ENCODE results near the gene TRAPPC2L. TPM values are rescaled to one million over a fixed set of nuclear protein-coding genes. Genes with fewer than 3 reads are reported as not detected.

The TRAPPC2L gene
- total and polyA plus RNA-seq, 10 of the 15 experiments (the other 5 are each of a cell fraction or from before 2014, with no cell fraction given): 56.3 to 363 (median 118) TPM

GRCh38 chr16:88822281-88823040, 34.5 kb upstream of the TRAPPC2L start:
- RAD21 ChIA-PET (ENCODE audit: unreplicated experiment): no interaction called here
- 65% methylated on average over 24 of the region's 24 CpGs for WGBS (ENCODE audit: insufficient coverage, insufficient replicate concordance, low lambda C conversion rate, missing lambda C conversion rate)
- CTCF ChIA-PET: no interaction called here
- no peak for ATAC-seq
- H4K20me1 ChIP-seq (ENCODE audit: control insufficient read depth, insufficient read depth): no peaks in the 10 kb centered on the region
- in situ Hi-C loops (cut with MboI) (loop anchor here (5.0 kb wide), 1 partner anchor 345 kb away; no protein-coding TSS in a partner anchor), intact Hi-C loops (cut with micrococcal nuclease; ENCODE audit: unreplicated experiment) (no loop called here)
- no peak overlapping the region for H3K9ac ChIP-seq (ENCODE audit: control insufficient read depth, insufficient read depth, low read length)
- no peaks in the 10 kb centered on the region for H3K27me3 ChIP-seq (replicated peaks in 1 of 2; ENCODE audit: control insufficient read depth in 2 of 2, insufficient read depth in 2 of 2, low read length in 1 of 2)
- H3K4me3 ChIP-seq: no peak overlapping the region
- H2AFZ ChIP-seq (ENCODE audit: control insufficient read depth, low read depth, low read length): no peak overlapping the region
- no peaks in the 10 kb centered on the region for H3K79me2 ChIP-seq (ENCODE audit: control insufficient read depth, insufficient read depth, low read length)
- H3K9me3 ChIP-seq (replicated peaks; ENCODE audit: control insufficient read depth, insufficient read depth, low read length): no peaks in the 10 kb centered on the region
- H3K4me1 ChIP-seq (ENCODE audit: control insufficient read depth, insufficient read depth, low read length): no peaks in the 10 kb centered on the region
- no peak for FAIRE-seq
- BruUV-seq (replicated peaks): no TSS peak
- POLR2A ChIA-PET: no interaction called here
- SMC1A ChIA-PET (ENCODE audit: uncharacterized antibody, unreplicated experiment): no interaction called here
- TF ChIP-seq, protein P1, sequence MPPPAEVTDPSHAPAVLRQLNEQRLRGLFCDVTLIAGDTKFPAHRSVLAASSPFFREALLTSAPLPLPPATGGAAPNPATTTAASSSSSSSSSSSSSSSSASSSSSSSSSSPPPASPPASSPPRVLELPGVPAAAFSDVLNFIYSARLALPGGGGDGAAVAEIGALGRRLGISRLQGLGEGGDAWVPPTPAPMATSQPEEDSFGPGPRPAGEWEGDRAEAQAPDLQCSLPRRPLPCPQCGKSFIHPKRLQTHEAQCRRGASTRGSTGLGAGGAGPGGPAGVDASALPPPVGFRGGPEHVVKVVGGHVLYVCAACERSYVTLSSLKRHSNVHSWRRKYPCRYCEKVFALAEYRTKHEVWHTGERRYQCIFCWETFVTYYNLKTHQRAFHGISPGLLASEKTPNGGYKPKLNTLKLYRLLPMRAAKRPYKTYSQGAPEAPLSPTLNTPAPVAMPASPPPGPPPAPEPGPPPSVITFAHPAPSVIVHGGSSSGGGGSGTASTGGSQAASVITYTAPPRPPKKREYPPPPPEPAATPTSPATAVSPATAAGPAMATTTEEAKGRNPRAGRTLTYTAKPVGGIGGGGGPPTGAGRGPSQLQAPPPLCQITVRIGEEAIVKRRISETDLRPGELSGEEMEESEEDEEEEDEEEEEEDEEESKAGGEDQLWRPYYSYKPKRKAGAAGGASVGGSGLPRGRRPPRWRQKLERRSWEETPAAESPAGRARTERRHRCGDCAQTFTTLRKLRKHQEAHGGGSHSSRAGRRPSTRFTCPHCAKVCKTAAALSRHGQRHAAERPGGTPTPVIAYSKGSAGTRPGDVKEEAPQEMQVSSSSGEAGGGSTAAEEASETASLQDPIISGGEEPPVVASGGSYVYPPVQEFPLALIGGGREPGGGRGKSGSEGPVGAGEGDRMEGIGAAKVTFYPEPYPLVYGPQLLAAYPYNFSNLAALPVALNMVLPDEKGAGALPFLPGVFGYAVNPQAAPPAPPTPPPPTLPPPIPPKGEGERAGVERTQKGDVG (CRISPR knock-in tag; IDR thresholded peaks at IDR 0.05): no peak
- TF ChIP-seq DPF2 (IDR thresholded peaks at IDR 0.05): no peak
- TF ChIP-seq CHD4 (IDR thresholded peaks at IDR 0.05): no peak
- no peak for TF ChIP-seq PRDM15 (CRISPR knock-in tag; IDR thresholded peaks at IDR 0.05)
- TF ChIP-seq, protein P2, sequence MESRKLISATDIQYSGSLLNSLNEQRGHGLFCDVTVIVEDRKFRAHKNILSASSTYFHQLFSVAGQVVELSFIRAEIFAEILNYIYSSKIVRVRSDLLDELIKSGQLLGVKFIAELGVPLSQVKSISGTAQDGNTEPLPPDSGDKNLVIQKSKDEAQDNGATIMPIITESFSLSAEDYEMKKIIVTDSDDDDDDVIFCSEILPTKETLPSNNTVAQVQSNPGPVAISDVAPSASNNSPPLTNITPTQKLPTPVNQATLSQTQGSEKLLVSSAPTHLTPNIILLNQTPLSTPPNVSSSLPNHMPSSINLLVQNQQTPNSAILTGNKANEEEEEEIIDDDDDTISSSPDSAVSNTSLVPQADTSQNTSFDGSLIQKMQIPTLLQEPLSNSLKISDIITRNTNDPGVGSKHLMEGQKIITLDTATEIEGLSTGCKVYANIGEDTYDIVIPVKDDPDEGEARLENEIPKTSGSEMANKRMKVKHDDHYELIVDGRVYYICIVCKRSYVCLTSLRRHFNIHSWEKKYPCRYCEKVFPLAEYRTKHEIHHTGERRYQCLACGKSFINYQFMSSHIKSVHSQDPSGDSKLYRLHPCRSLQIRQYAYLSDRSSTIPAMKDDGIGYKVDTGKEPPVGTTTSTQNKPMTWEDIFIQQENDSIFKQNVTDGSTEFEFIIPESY (IDR thresholded peaks at IDR 0.05): no peak
- no peak for TF ChIP-seq ZNF384 (IDR thresholded peaks at IDR 0.05; ENCODE audit: borderline replicate concordance, low read depth, low read length)
- TF ChIP-seq BCL3 (IDR thresholded peaks at IDR 0.05; ENCODE audit: borderline replicate concordance, insufficient read depth, low read depth, low read length, poor library complexity, severe bottlenecking): no peak
- no peak for TF ChIP-seq KLF5 (IDR thresholded peaks at IDR 0.05; ENCODE audit: partially characterized antibody)
- no peak for TF ChIP-seq RCOR1 (conservative IDR thresholded peaks at IDR 0.05; ENCODE audit: low read depth, low read length)
- no peak for TF ChIP-seq NRF1 (conservative IDR thresholded peaks at IDR 0.05; ENCODE audit: low read depth, low read length)
- H3K36me3 ChIP-seq (ENCODE audit: control insufficient read depth in 2 of 2, insufficient read depth in 2 of 2, low read length in 1 of 2): no peaks in the 10 kb centered on the region
- DNase-seq (ENCODE audit: low read depth, low spot score): no peak
- H3K27ac ChIP-seq (ENCODE audit: control insufficient read depth, insufficient read depth): no peak overlapping the region
- no peak overlapping the region for H3K4me2 ChIP-seq (ENCODE audit: control insufficient read depth, insufficient read depth)

Measured in GM12878 (cell line).